Karpas-422 (cell line): ENCODE measurements around the gene ERICH6. TPM values are rescaled to one million over a fixed set of nuclear protein-coding genes. Genes with fewer than 3 reads are reported as not detected.

Experiments
- DNase-seq: peaks from one replicate; pipeline ENCODE4 v3.0.0-alpha.2; 2015
- H2AFZ ChIP-seq: fragments of 200-600 bp; sonication (generic); 2 replicates; pipeline ENCODE4 v1.6.1; 2014; ENCODE audit warnings: antibody characterized with exemption, low read length, mixed read lengths
- H3K27ac ChIP-seq: fragments of 200-600 bp; sonication (generic); 2 replicates; pipeline ENCODE4 v1.5.1; 2014; ENCODE audit warnings: mild to moderate bottlenecking, low read length, moderate library complexity
- H3K27me3 ChIP-seq: fragments of 200-600 bp; sonication (generic); 2 replicates; pipeline ENCODE4 v1.6.1; 2014; ENCODE audit warnings: low read length, mixed read lengths
- H3K36me3 ChIP-seq: fragments of 200-600 bp; sonication (generic); 2 replicates; pipeline ENCODE4 v1.6.1; 2014; ENCODE audit warnings: low read length, mixed read lengths; ENCODE audit not compliant: insufficient read depth
- H3K4me1 ChIP-seq: fragments of 200-600 bp; sonication (generic); 2 replicates; pipeline ENCODE4 v1.6.1; 2014; ENCODE audit warnings: mild to moderate bottlenecking, low read length, mixed read lengths
- H3K4me2 ChIP-seq: fragments of 200-600 bp; sonication (generic); 2 replicates; pipeline ENCODE4 v1.6.1; 2014; ENCODE audit warnings: low read length, low read depth, mild to moderate bottlenecking; ENCODE audit not compliant: poor library complexity, severe bottlenecking
- H3K4me3 ChIP-seq: fragments of 200-600 bp; sonication (generic); 2 replicates; pipeline ENCODE4 v1.5.1; 2014; ENCODE audit warnings: mild to moderate bottlenecking, antibody characterized with exemption, low read length, mixed read lengths
- H3K79me2 ChIP-seq: fragments of 200-600 bp; sonication (generic); 2 replicates; pipeline ENCODE4 v1.6.1; 2014; ENCODE audit warnings: mild to moderate bottlenecking, low read length, mixed read lengths
- H3K9ac ChIP-seq: fragments of 200-600 bp; sonication (generic); 2 replicates; pipeline ENCODE4 v1.6.0; 2014; ENCODE audit warnings: low read length
- H3K9me2 ChIP-seq: fragments of 200-600 bp; sonication (generic), shearing (Covaris generic); replicated peaks from 2 replicates; pipeline ENCODE4 v1.6.0; 2014; ENCODE audit warnings: mild to moderate bottlenecking, low read length, moderate library complexity; ENCODE audit not compliant: insufficient read depth
- H3K9me3 ChIP-seq: fragments of 300-700, 200-600 bp; sonication (generic); 2 replicates; pipeline ENCODE4 v1.6.1; 2014; ENCODE audit warnings: low read length, mixed read lengths
- H4K20me1 ChIP-seq: fragments of 200-600 bp; sonication (generic); 2 replicates; pipeline ENCODE4 v1.6.1; 2014; ENCODE audit warnings: mild to moderate bottlenecking, antibody characterized with exemption, low read length, low read depth; ENCODE audit not compliant: insufficient read depth
- total RNA-seq: library from RNA; depleted of rRNA; stranded (reverse); fragments of >200 nt; shearing (Covaris generic); gene quantifications from 2 replicates; pipeline ENCODE4 v1.2.3, GENCODE V29; 2014; ENCODE audit warnings: low replicate concordance; rRNA removed

The ERICH6 gene
- total RNA-seq, 1 experiment from 2014 or later: not detected

GRCh38 chr3:150613034-150613433 lies 90.7 kb downstream of the ERICH6 start:
- Histone ChIP-seq H3K9me2 (no peaks in the 10 kb centered on the region), H2AFZ (no peak overlapping the region), H3K9ac (no peak overlapping the region), H3K4me1 (peaks cover 27% of the 10 kb centered on the region), H3K27ac (no peak overlapping the region), H3K27me3 (no peaks in the 10 kb centered on the region), H3K4me3 (no peak overlapping the region), H4K20me1 (peaks cover 38% of the 10 kb centered on the region; the same call in 1 of the 2 replicates), H3K9me3 (no peaks in the 10 kb centered on the region), H3K36me3 (peaks cover 54% of the 10 kb centered on the region), H3K4me2 (no peak overlapping the region), H3K79me2 (peaks cover 82% of the 10 kb centered on the region)
- DNase-seq: no peak

GRCh38 chr3:150612494-150612893 lies 91.2 kb downstream of the ERICH6 start:
- H3K4me1 ChIP-seq: peaks cover 32% of the 10 kb centered on the region
- H3K79me2 ChIP-seq: peaks cover 82% of the 10 kb centered on the region
- H3K27me3 ChIP-seq: no peaks in the 10 kb centered on the region
- no peaks in the 10 kb centered on the region for H3K9me3 ChIP-seq
- H3K4me3 ChIP-seq: no peak overlapping the region
- H3K36me3 ChIP-seq: peaks cover 56% of the 10 kb centered on the region
- no peak overlapping the region for H3K4me2 ChIP-seq
- no peaks in the 10 kb centered on the region for H3K9me2 ChIP-seq
- H4K20me1 ChIP-seq: peaks cover 39% of the 10 kb centered on the region; the same call in 1 of the 2 replicates
- DNase-seq: no peak
- no peak overlapping the region for H2AFZ ChIP-seq
- no peak overlapping the region for H3K9ac ChIP-seq
- H3K27ac ChIP-seq: no peak overlapping the region

- Histone ChIP-seq H3K9ac (no peak overlapping the region), H3K4me2 (no peak overlapping the region), H3K27ac (no peak overlapping the region), H4K20me1 (peaks cover 33% of the 10 kb centered on the region; the same call in 1 of the 2 replicates), H3K79me2 (peaks cover 82% of the 10 kb centered on the region), H3K9me3 (no peaks in the 10 kb centered on the region), H3K9me2 (no peaks in the 10 kb centered on the region), H3K4me1 (peaks cover 38% of the 10 kb centered on the region), H3K27me3 (no peaks in the 10 kb centered on the region), H2AFZ (no peak overlapping the region), H3K36me3 (peaks cover 63% of the 10 kb centered on the region), H3K4me3 (no peak overlapping the region)
- DNase-seq: no peak
Observed at GRCh38 chr3:150611666-150612065, 92.1 kb downstream of the ERICH6 start.

- H3K9me3 ChIP-seq: no peaks in the 10 kb centered on the region
- no peaks in the 10 kb centered on the region for H3K9me2 ChIP-seq
- no peak overlapping the region; the same call in 1 of the 2 replicates for H3K27ac ChIP-seq
- no peak overlapping the region for H3K4me2 ChIP-seq
- no peak for DNase-seq
- H3K4me3 ChIP-seq: no peak overlapping the region
- peaks cover 87% of the 10 kb centered on the region for H3K79me2 ChIP-seq
- no peak overlapping the region for H3K9ac ChIP-seq
- no peaks in the 10 kb centered on the region for H3K27me3 ChIP-seq
- H3K4me1 ChIP-seq: peaks cover 45% of the 10 kb centered on the region
- H3K36me3 ChIP-seq: peaks cover 72% of the 10 kb centered on the region
- peaks cover 33% of the 10 kb centered on the region; the same call in 1 of the 2 replicates for H4K20me1 ChIP-seq
- H2AFZ ChIP-seq: no peak overlapping the region
Observed at GRCh38 chr3:150610785-150611184, 92.9 kb downstream of the ERICH6 start.

- H3K36me3 ChIP-seq: peaks cover 78% of the 10 kb centered on the region
- H3K4me3 ChIP-seq: no peak overlapping the region
- H3K27me3 ChIP-seq: no peaks in the 10 kb centered on the region
- H3K4me1 ChIP-seq: peaks cover 53% of the 10 kb centered on the region
- no peaks in the 10 kb centered on the region for H3K9me2 ChIP-seq
- no peak for DNase-seq
- H4K20me1 ChIP-seq: peaks cover 33% of the 10 kb centered on the region; the same call in 1 of the 2 replicates
- H3K9me3 ChIP-seq: no peaks in the 10 kb centered on the region
- no peak overlapping the region for H3K4me2 ChIP-seq
- H2AFZ ChIP-seq: no peak overlapping the region
- no peak overlapping the region for H3K9ac ChIP-seq
- peaks cover 95% of the 10 kb centered on the region for H3K79me2 ChIP-seq
- H3K27ac ChIP-seq: peak overlapping the region; percentile 18; the same call in 1 of the 2 replicates
Observed at GRCh38 chr3:150609988-150610387, 93.7 kb downstream of the ERICH6 start.

Other genes starting within 250 kb of the ERICH6 start
- 168 and 321 TPM in 2 replicates for gene SERP1, start 157.4 kb downstream of the ERICH6 start, total RNA-seq
- 147 and 161 TPM in 2 replicates for gene EIF2A, start 157.1 kb downstream of the ERICH6 start, total RNA-seq
- 72.8 and 306 TPM in 2 replicates for gene SELENOT, start 100.6 kb downstream of the ERICH6 start, total RNA-seq
- gene SIAH2, start 59.2 kb upstream of the ERICH6 start, total RNA-seq: 160 and 323 TPM in 2 replicates
- not detected in 2 replicates for gene MINDY4B, start 201.5 kb upstream of the ERICH6 start, total RNA-seq